Caco-2 (cell line): ENCODE results near the gene AHCYL1. TPM values are rescaled to one million over a fixed set of nuclear protein-coding genes. Genes with fewer than 3 reads are reported as not detected.

ENCODE experiments used
- BruUV-seq: library from RNA; stranded (reverse); fragments of 400-500 nt; replicated peaks from 2 replicates; lab custom pipeline; 2021; lab: Mats Ljungman, UMichigan
- CTCF ChIA-PET: fragments of 300-600 bp; sonication (Branson Sonifier 250); formaldehyde crosslinking; loops from one replicate; lab custom pipeline; 2022; ENCODE audit warnings: antibody characterized with exemption; lab: Charles Lee
- POLR2A ChIA-PET: fragments of 300-600 bp; sonication (Branson Sonifier 250); formaldehyde crosslinking; loops from one replicate; lab custom pipeline; 2022; ENCODE audit warnings: antibody characterized with exemption; lab: Charles Lee
- DNase-seq, 2 experiments: peaks; one replicate each; pipeline versions ENCODE4 v3.0.0 to v3.0.0-alpha.2; 2020 to 2022
- H3K27me3 ChIP-seq: replicated peaks from 2 replicates; pipeline ENCODE4 v1.6.0; 2011; ENCODE audit warnings: low read length; ENCODE audit not compliant: control insufficient read depth, insufficient read depth
- H3K36me3 ChIP-seq: 2 replicates; pipeline ENCODE4 v1.5.1; 2011; ENCODE audit warnings: low read length; ENCODE audit not compliant: control insufficient read depth, insufficient read depth
- H3K4me1 ChIP-seq: fragments of 250-450 bp; sonication (Bioruptor Pico); 2 replicates; pipeline ENCODE4 v1.5.1; 2020; ENCODE audit warnings: mild to moderate bottlenecking
- H3K4me3 ChIP-seq: 2 replicates; pipeline ENCODE4 v1.5.1; 2011; ENCODE audit warnings: low read depth, mild to moderate bottlenecking, control low read depth, low read length
- H3K9me3 ChIP-seq: fragments of 250-450 bp; sonication (Bioruptor Pico); 2 replicates; pipeline ENCODE4 v1.5.1; 2020; ENCODE audit warnings: mild to moderate bottlenecking, moderate library complexity
- H3K27ac Mint-ChIP-seq: one replicate; pipeline ENCODE4 v1.8.0; 2022; ENCODE audit warnings: mixed read lengths; ENCODE audit not compliant: unreplicated experiment
- H3K27me3 Mint-ChIP-seq: one replicate; pipeline ENCODE4 v1.8.0; 2022; ENCODE audit warnings: mixed read lengths; ENCODE audit not compliant: insufficient read depth, unreplicated experiment
- H3K36me3 Mint-ChIP-seq: one replicate; pipeline ENCODE4 v1.8.0; 2022; ENCODE audit warnings: mild to moderate bottlenecking, mixed read lengths; ENCODE audit not compliant: insufficient read depth, unreplicated experiment
- H3K4me1 Mint-ChIP-seq: one replicate; pipeline ENCODE4 v1.8.0; 2022; ENCODE audit warnings: low read depth, mixed read lengths; ENCODE audit not compliant: unreplicated experiment
- H3K4me3 Mint-ChIP-seq: one replicate; pipeline ENCODE4 v1.8.0; 2022; ENCODE audit warnings: mild to moderate bottlenecking, moderate library complexity, mixed read lengths; ENCODE audit not compliant: unreplicated experiment
- H3K9me3 Mint-ChIP-seq: one replicate; pipeline ENCODE4 v1.8.0; 2022; ENCODE audit warnings: mixed read lengths; ENCODE audit not compliant: unreplicated experiment
- intact Hi-C: fragments of 100-400 bp; cut with micrococcal nuclease; formaldehyde crosslinking; loops from one replicate; pipeline ENCODE4 v1.10.0; 2022; ENCODE audit not compliant: unreplicated experiment
- total RNA-seq: library from RNA; stranded (reverse); gene quantifications from 2 replicates; pipeline ENCODE4 v1.2.3, GENCODE V29; 2022
- TF ChIP-seq, protein P1 (sequence below), 2 experiments: fragments of 200-600 bp in 1 of 2; IDR thresholded peaks; 1 replicate in 1 of 2; 2 replicates in 1 of 2; pipeline versions ENCODE4 v1.5.1 to v1.8.0; 2011 to 2022; ENCODE audit warnings: antibody characterized with exemption in 1 of 2, control low read depth in 1 of 2, inconsistent platforms in 1 of 2, low read depth in 1 of 2, low read length in 1 of 2, mild to moderate bottlenecking in 1 of 2, moderate library complexity in 1 of 2; ENCODE audit not compliant: insufficient read depth in 1 of 2, severe bottlenecking in 1 of 2, unreplicated experiment in 1 of 2

The AHCYL1 gene
- total RNA-seq, 1 experiment from 2014 or later = 64.2 TPM

DNA sequence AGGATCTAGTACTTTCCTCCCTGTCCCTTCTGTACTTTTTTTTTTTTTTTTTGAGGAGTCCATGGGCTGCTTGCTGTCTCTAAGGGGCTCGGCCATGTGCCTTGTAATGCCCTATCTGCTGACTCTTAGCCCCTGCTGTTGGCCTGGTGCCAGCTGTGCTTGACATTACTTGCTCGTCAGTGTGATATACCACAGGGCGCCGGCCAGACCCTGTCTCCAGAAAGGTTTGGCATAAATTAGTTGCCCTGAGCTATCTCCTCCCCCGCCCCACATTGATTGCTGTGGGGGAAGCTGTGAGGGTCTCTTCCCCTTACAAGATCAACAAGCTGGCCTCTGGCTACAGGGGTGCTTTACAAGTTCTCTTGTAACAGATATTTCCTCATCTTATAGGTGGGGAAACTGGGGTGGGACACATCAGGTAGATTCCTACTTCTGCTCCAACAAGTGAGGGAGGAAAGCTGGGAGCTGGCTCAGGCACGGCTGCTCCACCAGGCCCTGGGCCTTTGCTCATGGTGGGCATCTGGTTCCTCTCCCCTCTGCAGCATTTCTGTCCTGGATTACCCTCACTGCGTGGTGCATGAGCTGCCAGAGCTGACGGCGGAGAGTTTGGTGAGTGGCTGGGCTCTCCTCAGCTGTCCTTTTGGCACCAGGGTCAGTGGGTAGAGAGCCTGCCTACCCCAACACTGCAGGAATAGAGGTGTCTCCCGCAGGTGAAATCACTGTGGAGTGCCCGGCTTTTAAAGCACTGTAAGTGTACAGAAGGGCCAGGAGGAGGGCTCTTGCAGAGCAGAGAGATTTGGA is 65.4 kb downstream of the AHCYL1 start:
- no peak for DNase-seq
- POLR2A ChIA-PET = interaction anchor here (0.6 kb wide), 1 partner anchor 9 kb away, joined by 4 read pairs; no protein-coding TSS in a partner anchor
- intact Hi-C loops = loop anchor here (5.0 kb wide), 1 partner anchor 37 kb away; no protein-coding TSS in a partner anchor
- Mint-ChIP-seq H3K4me3 (no peak overlapping the region), H3K27me3 (no peaks in the 10 kb centered on the region), H3K4me1 (peaks cover 11% of the 10 kb centered on the region), H3K36me3 (peaks cover 59% of the 10 kb centered on the region), H3K9me3 (no peaks in the 10 kb centered on the region), H3K27ac (peak overlapping the region; percentile 25)
- Histone ChIP-seq H3K4me3 (no peak overlapping the region), H3K27me3 (no peaks in the 10 kb centered on the region), H3K4me1 (peaks cover 12% of the 10 kb centered on the region), H3K36me3 (no peaks in the 10 kb centered on the region; the same call in 1 of the 2 replicates), H3K9me3 (no peaks in the 10 kb centered on the region)
- no TSS peak for BruUV-seq
- CTCF ChIA-PET = interaction anchor here (0.6 to 2.8 kb wide), 4 partner anchors 10 to 230 kb away, joined by 3 to 8 read pairs (median 4); partner anchors contain the start of gene STRIP1
- TF ChIP-seq, protein P1, sequence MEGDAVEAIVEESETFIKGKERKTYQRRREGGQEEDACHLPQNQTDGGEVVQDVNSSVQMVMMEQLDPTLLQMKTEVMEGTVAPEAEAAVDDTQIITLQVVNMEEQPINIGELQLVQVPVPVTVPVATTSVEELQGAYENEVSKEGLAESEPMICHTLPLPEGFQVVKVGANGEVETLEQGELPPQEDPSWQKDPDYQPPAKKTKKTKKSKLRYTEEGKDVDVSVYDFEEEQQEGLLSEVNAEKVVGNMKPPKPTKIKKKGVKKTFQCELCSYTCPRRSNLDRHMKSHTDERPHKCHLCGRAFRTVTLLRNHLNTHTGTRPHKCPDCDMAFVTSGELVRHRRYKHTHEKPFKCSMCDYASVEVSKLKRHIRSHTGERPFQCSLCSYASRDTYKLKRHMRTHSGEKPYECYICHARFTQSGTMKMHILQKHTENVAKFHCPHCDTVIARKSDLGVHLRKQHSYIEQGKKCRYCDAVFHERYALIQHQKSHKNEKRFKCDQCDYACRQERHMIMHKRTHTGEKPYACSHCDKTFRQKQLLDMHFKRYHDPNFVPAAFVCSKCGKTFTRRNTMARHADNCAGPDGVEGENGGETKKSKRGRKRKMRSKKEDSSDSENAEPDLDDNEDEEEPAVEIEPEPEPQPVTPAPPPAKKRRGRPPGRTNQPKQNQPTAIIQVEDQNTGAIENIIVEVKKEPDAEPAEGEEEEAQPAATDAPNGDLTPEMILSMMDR (IDR thresholded peaks at IDR 0.05; ENCODE audit: insufficient read depth in 1 of 2, low read depth in 1 of 2, low read length in 1 of 2, severe bottlenecking in 1 of 2, unreplicated experiment in 1 of 2) = no peak

DNA sequence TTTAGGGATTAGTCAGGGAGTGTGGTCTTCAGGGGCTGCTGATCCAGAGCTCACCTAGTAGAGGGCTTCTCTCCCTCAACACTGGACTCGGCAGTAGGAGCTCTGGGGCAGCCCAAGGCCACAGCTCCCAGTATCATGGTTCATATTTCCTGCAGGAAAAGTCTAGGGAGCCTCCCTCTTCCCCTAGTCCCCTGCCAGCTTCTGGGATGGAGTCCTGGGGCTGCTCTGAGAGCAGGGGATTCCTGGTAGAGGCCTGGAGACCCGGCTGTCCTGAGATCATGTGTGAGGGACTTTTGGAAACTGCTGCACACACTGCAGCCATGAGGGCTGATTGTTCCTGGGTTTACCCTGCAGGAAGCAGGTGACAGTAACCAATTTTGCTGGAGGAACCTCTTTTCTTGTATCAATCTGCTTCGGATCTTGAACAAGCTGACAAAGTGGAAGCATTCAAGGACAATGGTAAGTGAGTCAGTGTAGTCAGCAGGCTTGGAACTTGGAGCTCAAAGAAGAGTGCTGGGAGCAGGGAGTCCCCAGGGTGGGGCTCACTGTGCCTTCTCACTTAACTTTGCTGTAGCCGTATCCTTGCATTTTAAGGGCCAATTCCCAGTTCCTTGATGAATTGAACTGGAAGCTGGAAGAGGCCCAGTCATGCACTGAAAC is 66.2 kb downstream of the AHCYL1 start:
- POLR2A ChIA-PET = interaction anchor here (0.6 kb wide), 1 partner anchor 9 kb away, joined by 4 read pairs; no protein-coding TSS in a partner anchor
- Histone ChIP-seq H3K4me1 (peaks cover 12% of the 10 kb centered on the region), H3K27me3 (no peaks in the 10 kb centered on the region), H3K4me3 (no peak overlapping the region), H3K36me3 (no peaks in the 10 kb centered on the region; the same call in 1 of the 2 replicates), H3K9me3 (no peaks in the 10 kb centered on the region)
- no TSS peak for BruUV-seq
- TF ChIP-seq, protein P1 (IDR thresholded peaks at IDR 0.05; ENCODE audit: insufficient read depth in 1 of 2, low read depth in 1 of 2, low read length in 1 of 2, severe bottlenecking in 1 of 2, unreplicated experiment in 1 of 2) = no peak
- intact Hi-C loops = loop anchor here (5.0 kb wide), 1 partner anchor 37 kb away; no protein-coding TSS in a partner anchor
- DNase-seq = no peak
- CTCF ChIA-PET = interaction anchor here (2.8 kb wide), 1 partner anchor 9 kb away, joined by 8 read pairs; no protein-coding TSS in a partner anchor
- H3K27me3 Mint-ChIP-seq = no peaks in the 10 kb centered on the region
- H3K9me3 Mint-ChIP-seq = no peaks in the 10 kb centered on the region
- H3K36me3 Mint-ChIP-seq = peaks cover 59% of the 10 kb centered on the region
- H3K27ac Mint-ChIP-seq = peak overlapping the region; percentile 25
- H3K4me3 Mint-ChIP-seq = no peak overlapping the region
- peaks cover 11% of the 10 kb centered on the region for H3K4me1 Mint-ChIP-seq

DNA sequence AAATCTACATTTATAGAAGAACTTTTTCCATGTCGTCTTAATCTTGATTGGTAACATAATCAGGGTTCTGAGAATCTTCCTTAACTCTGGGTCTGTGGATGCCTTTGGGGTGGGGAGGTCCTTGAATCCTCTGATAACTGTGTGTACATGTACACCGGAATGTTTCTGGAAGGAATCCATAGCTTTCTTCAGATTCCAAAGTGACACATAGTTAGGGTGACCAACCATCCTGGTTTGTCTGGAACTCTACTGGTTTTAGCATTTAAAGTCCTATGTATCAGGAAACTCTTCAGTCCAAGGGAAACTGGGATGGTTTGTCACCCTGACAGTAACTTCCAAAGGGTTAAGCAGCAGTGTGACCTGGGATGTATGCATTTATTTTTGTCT is 66.7 kb downstream of the AHCYL1 start:
- Mint-ChIP-seq H3K27me3 (no peaks in the 10 kb centered on the region), H3K4me1 (peaks cover 11% of the 10 kb centered on the region), H3K36me3 (peaks cover 54% of the 10 kb centered on the region), H3K27ac (no peak overlapping the region), H3K9me3 (no peaks in the 10 kb centered on the region), H3K4me3 (no peak overlapping the region)
- no TSS peak for BruUV-seq
- Histone ChIP-seq H3K9me3 (no peaks in the 10 kb centered on the region), H3K27me3 (no peaks in the 10 kb centered on the region), H3K4me1 (peaks cover 12% of the 10 kb centered on the region), H3K36me3 (no peaks in the 10 kb centered on the region; the same call in 1 of the 2 replicates), H3K4me3 (no peak overlapping the region)
- TF ChIP-seq, protein P1 (IDR thresholded peaks at IDR 0.05; ENCODE audit: insufficient read depth in 1 of 2, low read depth in 1 of 2, low read length in 1 of 2, severe bottlenecking in 1 of 2, unreplicated experiment in 1 of 2) = no peak
- ChIA-PET CTCF (interaction anchor here (2.8 kb wide), 1 partner anchor 9 kb away, joined by 8 read pairs; no protein-coding TSS in a partner anchor), POLR2A (no interaction called here)
- no peak for DNase-seq
- intact Hi-C loops = loop anchor here (5.0 kb wide), 1 partner anchor 36 kb away; no protein-coding TSS in a partner anchor
